GM23248 (cell line): Measurements from ENCODE around the gene ZNF761. TPM values are rescaled to one million over a fixed set of nuclear protein-coding genes. Genes with fewer than 3 reads are reported as not detected.
"Not testable (repeated sequence)": the region's sequence is repeated elsewhere in the genome, so short reads cannot be mapped to it uniquely, and the experiment has no call there.

Experiments
- DNase-seq: peaks from one replicate; pipeline ENCODE4 v3.0.0-alpha.2; 2015
- H2AFZ ChIP-seq: fragments of 200-600 bp; sonication (generic); 2 replicates; pipeline ENCODE4 v1.6.1; 2016; ENCODE audit warnings: antibody characterized with exemption
- H3F3A ChIP-seq: fragments of 200-600 bp; sonication (generic); 2 replicates; pipeline ENCODE4 v1.6.1; 2016; ENCODE audit warnings: mild to moderate bottlenecking, antibody characterized with exemption, mixed run types; ENCODE audit not compliant: insufficient read depth
- H3K27ac ChIP-seq: fragments of 200-600 bp; sonication (generic); 2 replicates; pipeline ENCODE4 v1.5.1; 2016; ENCODE audit warnings: mild to moderate bottlenecking
- H3K27me3 ChIP-seq: fragments of 200-600 bp; sonication (generic); replicated peaks from 2 replicates; pipeline ENCODE4 v1.6.1; 2016; ENCODE audit warnings: mild to moderate bottlenecking; ENCODE audit not compliant: insufficient read depth
- H3K36me3 ChIP-seq: fragments of 200-600 bp; sonication (generic); 2 replicates; pipeline ENCODE4 v1.6.1; 2016; ENCODE audit warnings: low read depth, mild to moderate bottlenecking
- H3K4me1 ChIP-seq: fragments of 200-600 bp; sonication (generic); 2 replicates; pipeline ENCODE4 v1.6.1; 2016; ENCODE audit warnings: mild to moderate bottlenecking; ENCODE audit not compliant: insufficient read depth
- H3K4me2 ChIP-seq: fragments of 200-600 bp; sonication (generic); one replicate; pipeline ENCODE4 v1.6.1; 2016; ENCODE audit warnings: mild to moderate bottlenecking; ENCODE audit not compliant: unreplicated experiment
- H3K4me3 ChIP-seq: fragments of 200-600 bp; sonication (generic); 2 replicates; pipeline ENCODE4 v1.5.1; 2016; ENCODE audit warnings: mild to moderate bottlenecking
- H3K79me2 ChIP-seq: fragments of 200-600 bp; sonication (generic); 2 replicates; pipeline ENCODE4 v1.6.1; 2016; ENCODE audit warnings: mild to moderate bottlenecking; ENCODE audit not compliant: insufficient read depth
- H3K9ac ChIP-seq: fragments of 200-600 bp; sonication (generic); 2 replicates; pipeline ENCODE4 v1.6.1; 2016; ENCODE audit warnings: mild to moderate bottlenecking
- H3K9me2 ChIP-seq: fragments of 200-600 bp; sonication (generic); 2 replicates; pipeline ENCODE4 v1.6.1; 2016; ENCODE audit warnings: mixed run types, mild to moderate bottlenecking, moderate library complexity; ENCODE audit not compliant: insufficient read depth
- H3K9me3 ChIP-seq: fragments of 200-600 bp; sonication (generic); one replicate; pipeline ENCODE4 v1.6.1; 2017; ENCODE audit warnings: low read depth
- H4K20me1 ChIP-seq: fragments of 200-600 bp; sonication (generic); 2 replicates; pipeline ENCODE4 v1.6.0; 2016; ENCODE audit not compliant: insufficient read depth
- EZH2 ChIP-seq: fragments of 200-600 bp; sonication (generic); IDR thresholded peaks from 2 replicates; pipeline ENCODE4 v1.6.1; 2018; ENCODE audit warnings: antibody characterized with exemption, mild to moderate bottlenecking; ENCODE audit not compliant: insufficient read depth, poor library complexity, severe bottlenecking
- EZH2phosphoT487 ChIP-seq: fragments of 200-600 bp; sonication (generic); IDR thresholded peaks from 2 replicates; pipeline ENCODE4 v1.6.1; 2018; ENCODE audit warnings: antibody characterized with exemption, moderate library complexity, mild to moderate bottlenecking, low read depth; ENCODE audit not compliant: insufficient read depth
- WGBS, 2 experiments: methylation state at CpG; one replicate each; pipeline ENCODE4 v1.1.6; 2015 to 2017; ENCODE audit warnings: low lambda C conversion rate in 2 of 2, low coverage in 1 of 2; ENCODE audit errors: missing lambda C conversion rate in 2 of 2; 5-methylcytosine and 5-hydroxymethylcytosine counted together
- in situ Hi-C: fragments of 300-500 bp; cut with MboI; formaldehyde crosslinking; loops from 2 replicates; pipeline ENCODE4 v1.15.0; 2020
- polyA plus RNA-seq: library from polyadenylated mRNA; unstranded; fragments of >200 nt; fragmentation: Nextera tagmentation; extraction: Ambion mirVana; gene quantifications from 2 replicates; pipeline ENCODE4 v1.2.1, GENCODE V29; 2016
- total RNA-seq: library from RNA; depleted of rRNA; stranded (reverse); fragments of >200 nt; shearing (Covaris generic); gene quantifications from 2 replicates; pipeline ENCODE4 v1.2.3, GENCODE V29; 2014

Gene ZNF761
- total and polyA plus RNA-seq, 2 experiments from 2014 or later: 5.7 to 12.2 TPM

GRCh38 chr19:53389978-53390377 lies 41.8 kb upstream of the ZNF761 start:
- Histone ChIP-seq H3K79me2 (no peaks in the 10 kb centered on the region), H3K9me2 (no peaks in the 10 kb centered on the region), H3K27ac (no peak overlapping the region), H3F3A (peaks cover 9% of the 10 kb centered on the region), H3K4me3 (no peak overlapping the region), H3K9ac (no peak overlapping the region), H3K9me3 (no peaks in the 10 kb centered on the region), H3K36me3 (no peaks in the 10 kb centered on the region), H3K27me3 (no peaks in the 10 kb centered on the region), H3K4me2 (no peak overlapping the region), H3K4me1 (peaks cover 7% of the 10 kb centered on the region; the same call in 1 of the 2 replicates), H2AFZ (no peak overlapping the region), H4K20me1 (no peaks in the 10 kb centered on the region)
- DNase-seq: no peak
- 20 to 21% methylated on average over 10 to 22 of the region's 22 CpGs for WGBS, 2 experiments
- TF ChIP-seq EZH2phosphoT487: no peak
- no peak for TF ChIP-seq EZH2
- in situ Hi-C loops: no loop called here

- DNase-seq: peak; percentile 79
- peaks cover 18% of the 10 kb centered on the region; the same call in 1 of the 2 replicates for H3K4me1 ChIP-seq
- H3K79me2 ChIP-seq: peaks cover 26% of the 10 kb centered on the region
- H3K9me2 ChIP-seq: no peaks in the 10 kb centered on the region
- H3F3A ChIP-seq: peaks cover 13% of the 10 kb centered on the region
- peak overlapping the region; percentile 80 for H3K27ac ChIP-seq
- H3K4me2 ChIP-seq: peak overlapping the region; percentile 84
- H3K27me3 ChIP-seq: no peaks in the 10 kb centered on the region
- H3K4me3 ChIP-seq: peak overlapping the region; percentile 88
- peak overlapping the region; percentile 93 for H2AFZ ChIP-seq
- H4K20me1 ChIP-seq: no peaks in the 10 kb centered on the region
- TF ChIP-seq EZH2phosphoT487 (no peak), EZH2 (no peak)
- 1 to 2% methylated on average over 18 of the region's 18 CpGs for WGBS, 2 experiments
- 0 out of 2 replicates have a peak, but pooled peaks cover 4% of the 10 kb centered on the region for H3K36me3 ChIP-seq
- H3K9me3 ChIP-seq: no peaks in the 10 kb centered on the region
- peak overlapping the region; percentile 82 for H3K9ac ChIP-seq
- in situ Hi-C loops: no loop called here
Measured at GRCh38 chr19:53394522-53394973, 37.2 kb upstream of the ZNF761 start.

- peak within 1 kb of the TSS; percentile 88 for H3K4me3 ChIP-seq
- no peaks in the 10 kb centered on the region for H3K27me3 ChIP-seq
- in situ Hi-C loops: no loop called here
- H3K79me2 ChIP-seq: peaks cover 26% of the 10 kb centered on the region
- WGBS, 2 experiments: 1% methylated on average over 29 to 57 of the region's 58 CpGs
- peak; percentile 99 for DNase-seq
- peaks cover 18% of the 10 kb centered on the region; the same call in 1 of the 2 replicates for H3K4me1 ChIP-seq
- H3K36me3 ChIP-seq: peaks cover 11% of the 10 kb centered on the region; the same call in 1 of the 2 replicates
- peak within 1 kb of the TSS; percentile 80 for H3K27ac ChIP-seq
- no peak for TF ChIP-seq EZH2phosphoT487
- no peak for TF ChIP-seq EZH2
- H2AFZ ChIP-seq: peak within 1 kb of the TSS; percentile 93
- peak within 1 kb of the TSS; percentile 98 for H3K4me2 ChIP-seq
- H3K9me3 ChIP-seq: no peaks in the 10 kb centered on the region
- no peaks in the 10 kb centered on the region for H3K9me2 ChIP-seq
- H3K9ac ChIP-seq: peak within 1 kb of the TSS; percentile 82
- peaks cover 13% of the 10 kb centered on the region for H3F3A ChIP-seq
- no peaks in the 10 kb centered on the region for H4K20me1 ChIP-seq
Measured at GRCh38 chr19:53394974-53395839, 36.6 kb upstream of the ZNF761 start, which contains the start of gene ZNF765. ZNF765 (plus strand) TSS chr19:53395149; CDS start chr19:53398016, 2,867 bp downstream.

GRCh38 chr19:53395840-53396524 lies 35.8 kb upstream of the ZNF761 start:
- Histone ChIP-seq H3K9ac (peak overlapping the region; percentile 82), H3K36me3 (peaks cover 13% of the 10 kb centered on the region; the same call in 1 of the 2 replicates), H3F3A (peaks cover 13% of the 10 kb centered on the region), H3K4me3 (peak overlapping the region; percentile 88), H3K79me2 (peaks cover 26% of the 10 kb centered on the region), H3K4me2 (peak overlapping the region; percentile 98), H3K27ac (peak overlapping the region; percentile 80), H3K4me1 (peaks cover 18% of the 10 kb centered on the region; the same call in 1 of the 2 replicates), H2AFZ (peak overlapping the region; percentile 93)
- WGBS, 2 experiments: 4 to 10% methylated on average over 9 of the region's 9 CpGs
- in situ Hi-C loops, H3K9me3 ChIP-seq, H4K20me1 ChIP-seq, H3K27me3 ChIP-seq, H3K9me2 ChIP-seq: not testable (repeated sequence)
- peak; percentile 5 for DNase-seq
